ENCODE data around the gene CFAP74.

GRCh38 chr1:1889847-1890505 lies 113.6 kb downstream of the CFAP74 start:
- no peak for TF ChIP-seq CTCF (IDR thresholded peaks at IDR 0.05 in 4 of 5, conservative IDR thresholded peaks at IDR 0.05 in 1 of 5)
- TF ChIP-seq POLR2A (IDR thresholded peaks at IDR 0.05) = no peak
